Right cardiac atrium (tissue), 5 donors: ENCODE data around the gene ZNF578. TPM values are rescaled to one million over a fixed set of nuclear protein-coding genes. Genes with fewer than 3 reads are reported as not detected.
"Not testable (repeated sequence)": the region's sequence is repeated elsewhere in the genome, so short reads cannot be mapped to it uniquely, and the experiment has no call there.

Source experiments
- ATAC-seq, 2 donors: fragments of 200-7000 bp; cut with Tn5 transposase; one replicate each; pipeline versions ENCODE4 v1.8.0 to v1.9.1; 2020; ENCODE audit warnings: moderate library complexity in 2 of 2, mild to moderate bottlenecking in 1 of 2
- DNase-seq, 3 donors: peaks; one replicate each; pipeline ENCODE4 v3.0.0-alpha.2; 2020
- H3K27ac ChIP-seq: one replicate; pipeline ENCODE4 v1.5.1; 2013; ENCODE audit warnings: mild to moderate bottlenecking, low read length, control low read depth, moderate library complexity
- H3K27me3 ChIP-seq: one replicate; pipeline ENCODE4 v1.6.1; 2013; ENCODE audit not compliant: control insufficient read depth, insufficient read depth
- H3K4me1 ChIP-seq: one replicate; pipeline ENCODE4 v1.6.1; 2013; ENCODE audit warnings: low read length; ENCODE audit not compliant: control insufficient read depth, insufficient read depth
- H3K4me3 ChIP-seq: one replicate; pipeline ENCODE4 v1.5.1; 2013; ENCODE audit warnings: low read length, control low read depth
- H3K9me3 ChIP-seq: one replicate; pipeline ENCODE4 v1.6.1; 2013; ENCODE audit warnings: low read length; ENCODE audit not compliant: control insufficient read depth
- WGBS: extraction: QIAGEN DNeasy Blood & Tissue Kit; methylation state at CpG from one replicate; pipeline ENCODE4 v1.1.7; 2013; 5-methylcytosine and 5-hydroxymethylcytosine counted together
- intact Hi-C, 4 donors: fragments of 100-400 bp; cut with DNase I; formaldehyde crosslinking; loops; one replicate each; pipeline versions ENCODE4 v1.11.0 to v1.14.0; 2022 to 2023
- polyA plus RNA-seq: library from polyadenylated mRNA; stranded (reverse); fragments of 200-250 nt; gene quantifications from one replicate; pipeline ENCODE4 v1.2.3, GENCODE V29; 2013
- total RNA-seq, 4 donors: library from RNA; stranded (reverse); fragmentation: NEBNext Ultra II Directional; extraction: Animal tissue kit (Norgen Biotek cat#: 25700); gene quantifications; one replicate each; pipeline ENCODE4 v1.2.1, GENCODE V29; 2021
- donor health status: healthy with polysubstance abuse.
- donor health status: DM: no; HTN: yes; CAD: no.
- donor health status: DM: no; HTN: no; CAD: no.
- donor health status: DM: no; HTN: yes; CAD: no; lungs with severe emphysema.
- donor health status: DM: yes; HTN: yes; CAD: no.

The ZNF578 gene
- total and polyA plus RNA-seq, 5 donors = 1.2 to 4.8 (median 2.5) TPM

GRCh38 chr19:52484111-52484743 is 30.9 kb downstream of the ZNF578 start:
- intact Hi-C loops, H3K27me3 ChIP-seq, DNase-seq, H3K4me1 ChIP-seq, ATAC-seq, H3K4me3 ChIP-seq, H3K27ac ChIP-seq: not testable (repeated sequence)
- WGBS = 36% methylated on average over 7 of the region's 7 CpGs
- H3K9me3 ChIP-seq = peaks cover 16% of the 10 kb centered on the region

GRCh38 chr19:52485064-52485463 is 31.7 kb downstream of the ZNF578 start:
- H3K4me3 ChIP-seq, H3K27me3 ChIP-seq, intact Hi-C loops, H3K27ac ChIP-seq, DNase-seq, ATAC-seq, H3K4me1 ChIP-seq: not testable (repeated sequence)
- H3K9me3 ChIP-seq = peaks cover 16% of the 10 kb centered on the region
- 58% methylated on average over 7 of the region's 7 CpGs for WGBS

- 15% methylated on average over 8 of the region's 8 CpGs for WGBS
- H3K4me1 ChIP-seq, H3K4me3 ChIP-seq, H3K27me3 ChIP-seq, H3K27ac ChIP-seq, ATAC-seq, DNase-seq, intact Hi-C loops: not testable (repeated sequence)
- peaks cover 16% of the 10 kb centered on the region for H3K9me3 ChIP-seq
Measured at GRCh38 chr19:52485561-52486240, 32.3 kb downstream of the ZNF578 start.

- WGBS = 29% methylated on average over 37 of the region's 37 CpGs
- H3K4me3 ChIP-seq = no peak overlapping the region
Measured at GRCh38 chr19:52492201-52492993, 39.0 kb downstream of the ZNF578 start.

GRCh38 chr19:52492994-52493470 is 39.7 kb downstream of the ZNF578 start:
- 14% methylated on average over 28 of the region's 28 CpGs for WGBS
- intact Hi-C loops = no loop called here
- DNase-seq = peak in 2 of 3 donors; percentile 23 to 61
- Histone ChIP-seq H3K4me1 (no peaks in the 10 kb centered on the region), H3K9me3 (peaks cover 8% of the 10 kb centered on the region), H3K4me3 (no peak overlapping the region), H3K27me3 (no peaks in the 10 kb centered on the region), H3K27ac (no peak overlapping the region)
- peak; percentile 51 to 82 for ATAC-seq

More at GRCh38 chr19:52492201-52492993, 39.0 kb downstream of the ZNF578 start:
- Histone ChIP-seq H3K27ac (no peak overlapping the region), H3K9me3 (peaks cover 8% of the 10 kb centered on the region), H3K4me1 (no peaks in the 10 kb centered on the region), H3K27me3 (no peaks in the 10 kb centered on the region)
- intact Hi-C loops = no loop called here
- ATAC-seq = peak in 1 of 2 donors; percentile 78
- DNase-seq = peak; percentile 18 to 55 (median 50)

DNA sequence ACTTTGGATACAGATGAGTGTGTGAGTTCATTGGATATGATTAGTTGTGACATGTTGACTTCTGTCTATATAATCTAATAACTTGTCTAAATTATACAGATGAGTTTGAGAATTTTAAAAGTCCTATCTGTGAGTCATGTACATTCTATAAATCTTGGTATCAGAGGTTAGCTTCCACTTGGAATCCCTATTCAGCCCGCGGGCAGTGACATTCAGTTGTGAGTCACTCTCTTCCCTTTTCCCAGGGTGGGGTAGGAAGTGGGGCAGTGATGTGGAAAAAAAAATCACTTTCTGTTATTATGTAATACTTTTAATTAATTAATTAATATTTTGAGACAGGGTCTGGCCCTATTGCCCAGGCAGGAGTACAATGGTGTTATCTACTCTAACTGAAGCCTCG is 41.2 kb downstream of the ZNF578 start:
- 90% methylated on average over 3 of the region's 3 CpGs for WGBS
- Histone ChIP-seq H3K9me3 (peaks cover 15% of the 10 kb centered on the region), H3K27me3 (no peaks in the 10 kb centered on the region), H3K27ac (no peak overlapping the region), H3K4me3 (no peak overlapping the region), H3K4me1 (no peaks in the 10 kb centered on the region)
- no peak for DNase-seq
- ATAC-seq = no peak
- intact Hi-C loops = no loop called here

DNA sequence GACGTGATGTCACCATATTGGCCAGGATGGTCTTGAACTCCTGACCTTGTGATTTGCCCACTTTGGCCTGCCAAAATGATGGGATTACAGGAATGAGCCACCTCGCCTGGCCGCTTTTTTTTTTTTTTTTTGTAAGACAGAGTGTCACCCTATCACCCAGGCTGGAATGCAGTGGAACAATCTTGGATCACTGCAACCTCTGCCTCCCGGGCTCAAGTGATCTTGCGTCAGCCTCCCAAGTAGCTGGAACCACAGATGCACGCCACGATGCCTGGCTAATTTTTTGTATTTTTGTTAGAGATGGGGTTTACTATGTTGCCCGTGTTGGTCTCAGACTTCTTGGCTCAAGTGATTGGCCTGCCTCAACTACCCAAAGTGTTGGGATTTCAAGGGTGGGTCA is 45.2 kb downstream of the ZNF578 start:
- ATAC-seq (no peak), DNase-seq (no peak)
- WGBS = 97% methylated on average over 8 of the region's 8 CpGs
- H3K27ac ChIP-seq = no peak overlapping the region
- no peaks in the 10 kb centered on the region for H3K27me3 ChIP-seq
- peaks cover 11% of the 10 kb centered on the region for H3K9me3 ChIP-seq
- intact Hi-C loops = no loop called here
- no peak overlapping the region for H3K4me3 ChIP-seq
- H3K4me1 ChIP-seq = no peaks in the 10 kb centered on the region

- H3K27me3 ChIP-seq, H3K27ac ChIP-seq, H3K4me1 ChIP-seq, DNase-seq, H3K4me3 ChIP-seq, intact Hi-C loops, ATAC-seq: not testable (repeated sequence)
- peaks cover 11% of the 10 kb centered on the region for H3K9me3 ChIP-seq
- 32% methylated on average over 3 of the region's 3 CpGs for WGBS
Measured at GRCh38 chr19:52500474-52500873, 47.1 kb downstream of the ZNF578 start.

DNA sequence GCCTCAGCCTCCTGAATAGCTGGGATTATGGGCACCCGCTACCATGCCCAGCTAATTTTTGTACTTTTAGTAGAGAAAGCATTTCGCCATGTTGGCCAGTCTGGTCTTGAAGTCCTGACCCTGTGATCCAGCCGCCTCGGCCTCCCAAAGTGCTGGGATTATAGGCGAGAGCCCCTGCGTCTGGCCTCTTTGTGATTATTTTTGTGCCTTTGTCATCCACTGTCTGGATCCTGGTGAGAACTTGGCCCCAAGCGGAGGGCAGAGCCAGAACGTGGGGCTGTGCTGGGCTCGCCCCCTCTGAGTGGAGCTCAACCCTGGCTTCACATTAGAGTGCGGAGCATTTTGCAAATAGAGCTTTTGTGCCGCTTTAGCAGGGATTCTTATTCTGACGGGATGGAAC is 47.6 kb downstream of the ZNF578 start:
- H3K27ac ChIP-seq, H3K4me1 ChIP-seq, intact Hi-C loops, ATAC-seq, DNase-seq, H3K4me3 ChIP-seq, H3K27me3 ChIP-seq: not testable (repeated sequence)
- WGBS = 92% methylated on average over 12 of the region's 12 CpGs
- H3K9me3 ChIP-seq = peaks cover 11% of the 10 kb centered on the region

- no peaks in the 10 kb centered on the region for H3K27me3 ChIP-seq
- H3K9me3 ChIP-seq = peaks cover 2% of the 10 kb centered on the region
- no peak overlapping the region for H3K27ac ChIP-seq
- no peaks in the 10 kb centered on the region for H3K4me1 ChIP-seq
- ATAC-seq (no peak), DNase-seq (no peak)
- WGBS = 98% methylated on average over 5 of the region's 5 CpGs
- intact Hi-C loops = no loop called here
- H3K4me3 ChIP-seq = no peak overlapping the region
Measured at GRCh38 chr19:52507266-52507665, 53.9 kb downstream of the ZNF578 start.

GRCh38 chr19:52516191-52516590 is 62.8 kb downstream of the ZNF578 start:
- WGBS = 92% methylated on average over 5 of the region's 5 CpGs
- intact Hi-C loops = no loop called here
- H3K9me3 ChIP-seq = no peaks in the 10 kb centered on the region

More at GRCh38 chr19:52516191-52516590, 62.8 kb downstream of the ZNF578 start:
- Histone ChIP-seq H3K4me1 (no peaks in the 10 kb centered on the region), H3K27ac (no peak overlapping the region), H3K27me3 (no peaks in the 10 kb centered on the region), H3K4me3 (no peak overlapping the region)
- DNase-seq (no peak), ATAC-seq (no peak)
